Measurements from ENCODE around the gene EYS. TPM values are rescaled to one million over a fixed set of nuclear protein-coding genes. Genes with fewer than 3 reads are reported as not detected.

The EYS gene
- total RNA-seq, 1 donor from 2014 or later = 0.08 TPM

- peaks cover 23% of the 10 kb centered on the region for H3K36me3 ChIP-seq
- intact Hi-C loops (cut with micrococcal nuclease) = no loop called here
- H3K27ac ChIP-seq (replicated peaks) = no peak overlapping the region
- TF ChIP-seq CTCF (IDR thresholded peaks at IDR 0.05; ENCODE audit: borderline replicate concordance) = no peak
- H3K4me3 ChIP-seq = no peak overlapping the region
- no peaks in the 10 kb centered on the region for H3K9me3 ChIP-seq (replicated peaks)
- peaks cover 22% of the 10 kb centered on the region for H3K4me1 ChIP-seq
- no peaks in the 10 kb centered on the region for H3K27me3 ChIP-seq (ENCODE audit: low read depth)
- DNase-seq = no peak
Measured at GRCh38 chr6:63685446-63686379, 2021.3 kb downstream of the EYS start.

- Histone ChIP-seq H3K36me3 (peaks cover 29% of the 10 kb centered on the region), H3K27ac (replicated peaks) (no peak overlapping the region), H3K4me3 (no peak overlapping the region), H3K9me3 (replicated peaks) (no peaks in the 10 kb centered on the region), H3K27me3 (ENCODE audit: low read depth) (no peaks in the 10 kb centered on the region), H3K4me1 (peaks cover 34% of the 10 kb centered on the region)
- DNase-seq = no peak
- intact Hi-C loops (cut with micrococcal nuclease) = no loop called here
- TF ChIP-seq CTCF (IDR thresholded peaks at IDR 0.05; ENCODE audit: borderline replicate concordance) = no peak
Measured at GRCh38 chr6:63683071-63683603, 2023.9 kb downstream of the EYS start.

- no peaks in the 10 kb centered on the region for H3K9me3 ChIP-seq (replicated peaks)
- no peaks in the 10 kb centered on the region for H3K27me3 ChIP-seq (ENCODE audit: low read depth)
- H3K4me3 ChIP-seq = no peak overlapping the region
- peaks cover 6% of the 10 kb centered on the region for H3K36me3 ChIP-seq
- TF ChIP-seq CTCF (IDR thresholded peaks at IDR 0.05; ENCODE audit: borderline replicate concordance) = no peak
- peaks cover 79% of the 10 kb centered on the region for H3K4me1 ChIP-seq
- no peak for DNase-seq
- H3K27ac ChIP-seq (replicated peaks) = no peak overlapping the region
- intact Hi-C loops (cut with micrococcal nuclease) = no loop called here
Measured at GRCh38 chr6:63677282-63677681, 2029.7 kb downstream of the EYS start.

- no peak for DNase-seq
- Histone ChIP-seq H3K36me3 (peaks cover 6% of the 10 kb centered on the region), H3K27ac (replicated peaks) (no peak overlapping the region), H3K27me3 (ENCODE audit: low read depth) (no peaks in the 10 kb centered on the region), H3K4me1 (peaks cover 75% of the 10 kb centered on the region), H3K9me3 (replicated peaks) (no peaks in the 10 kb centered on the region), H3K4me3 (no peak overlapping the region)
- no peak for TF ChIP-seq CTCF (IDR thresholded peaks at IDR 0.05; ENCODE audit: borderline replicate concordance)
- intact Hi-C loops (cut with micrococcal nuclease) = no loop called here
Measured at GRCh38 chr6:63676412-63677114, 2030.5 kb downstream of the EYS start.

GRCh38 chr6:63675138-63675537 is 2031.9 kb downstream of the EYS start:
- intact Hi-C loops (cut with micrococcal nuclease) = no loop called here
- Histone ChIP-seq H3K27ac (replicated peaks) (no peak overlapping the region), H3K9me3 (replicated peaks) (no peaks in the 10 kb centered on the region), H3K36me3 (no peaks in the 10 kb centered on the region), H3K27me3 (ENCODE audit: low read depth) (no peaks in the 10 kb centered on the region), H3K4me3 (no peak overlapping the region), H3K4me1 (peaks cover 63% of the 10 kb centered on the region)
- DNase-seq = no peak
- TF ChIP-seq CTCF (IDR thresholded peaks at IDR 0.05; ENCODE audit: borderline replicate concordance) = no peak

Data from left ventricle myocardium inferior (tissue), 1 donor.